Testis (tissue), 3 donors: ENCODE results near the gene SPIB. TPM values are rescaled to one million over a fixed set of nuclear protein-coding genes. Genes with fewer than 3 reads are reported as not detected.

ENCODE experiments used
- DNase-seq: peaks from one replicate; pipeline ENCODE4 v3.0.0-alpha.2; 2019
- H3K27ac ChIP-seq, 2 donors: fragments of 200-600 bp; sonication (generic); one replicate each; pipeline ENCODE4 v1.5.1; 2019
- H3K27me3 ChIP-seq: fragments of 200-600 bp; sonication (generic); one replicate; pipeline ENCODE4 v1.5.1; 2019
- H3K36me3 ChIP-seq: fragments of 200-600 bp; sonication (generic); one replicate; pipeline ENCODE4 v1.5.1; 2017; ENCODE audit warnings: low read depth; ENCODE audit errors: missing control alignments
- H3K4me1 ChIP-seq: fragments of 200-600 bp; sonication (generic); one replicate; pipeline ENCODE4 v1.5.1; 2019
- H3K4me3 ChIP-seq, 2 donors: fragments of 200-600 bp; sonication (generic); one replicate each; pipeline ENCODE4 v1.5.1; 2017 to 2019
- H3K9me3 ChIP-seq: fragments of 200-600 bp; sonication (generic); one replicate; pipeline ENCODE4 v1.5.1; 2017
- POLR2A ChIP-seq: fragments of 450-650 bp; IDR thresholded peaks from one replicate; pipeline ENCODE4 v1.6.1; 2017; ENCODE audit warnings: antibody characterized with exemption, mild to moderate bottlenecking, moderate library complexity
- WGBS, 2 donors: methylation state at CpG; one replicate each; pipeline ENCODE4 v1.1.5; 2018; 5-methylcytosine and 5-hydroxymethylcytosine counted together
- intact Hi-C: fragments of 100-400 bp; cut with DNase I; formaldehyde crosslinking; loops from one replicate; pipeline ENCODE4 v1.15.1; 2023; ENCODE audit warnings: low total_unique reads
- polyA plus RNA-seq: library from polyadenylated mRNA; stranded (reverse); fragments of 350-450 nt; fragmentation: Illumina TruSeq; extraction: RNeasy Lipid Tissue Mini Kit (QIAGEN cat#74804); gene quantifications from one replicate; pipeline ENCODE4 v1.2.3, GENCODE V29; 2014; ENCODE audit warnings: low read depth, low replicate concordance; ENCODE audit not compliant: insufficient read depth
- total RNA-seq, 2 donors: library from RNA; depleted of rRNA; stranded (reverse); fragments of >200 nt; gene quantifications; one replicate each; pipeline ENCODE4 v1.2.3, GENCODE V29; 2016
- TF ChIP-seq, protein P1 (sequence below), 3 experiments: fragments of 450-650 bp in 2 of 3; fragments of 200-600 bp in 1 of 3; sonication (generic) in 1 of 3; IDR thresholded peaks; one replicate each; pipeline ENCODE4 v1.5.1; 2016 to 2019; ENCODE audit warnings: antibody characterized with exemption in 3 of 3, mild to moderate bottlenecking in 2 of 3, moderate library complexity in 1 of 3

SPIB gene
- total and polyA plus RNA-seq, 3 donors from 2014 or later, result 0.24 to 1.6 (median 1.1) TPM

DNA sequence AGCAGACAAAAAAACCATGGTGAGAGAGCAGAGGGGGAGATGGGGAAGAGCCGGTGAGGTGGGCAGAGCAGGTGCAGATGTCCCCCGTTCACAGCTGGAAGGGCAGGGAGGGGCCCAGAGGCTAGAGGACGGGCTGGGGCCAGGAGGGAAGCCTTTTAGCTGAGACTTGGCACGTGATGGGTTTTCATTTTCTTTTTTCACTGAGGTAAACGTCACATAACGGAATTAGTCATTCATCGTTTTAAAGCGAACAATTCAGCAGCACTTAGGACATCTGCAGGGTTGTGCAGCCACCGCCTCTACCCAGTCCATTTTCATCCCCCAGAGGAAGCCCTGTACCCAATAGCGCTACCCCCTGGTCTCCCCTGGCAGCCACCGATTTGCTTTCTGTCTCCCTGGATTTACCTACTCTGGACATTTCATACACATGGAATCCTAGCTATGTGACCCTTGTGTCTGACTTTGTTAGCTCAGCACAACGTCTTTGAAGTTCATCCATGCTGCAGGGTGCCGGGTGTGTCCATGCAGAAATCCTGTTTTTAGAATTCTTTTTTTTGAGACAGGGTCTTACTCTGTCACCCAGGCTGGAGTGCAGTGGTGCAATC is 41.5 kb downstream of the SPIB start:
- TF ChIP-seq, protein P1, sequence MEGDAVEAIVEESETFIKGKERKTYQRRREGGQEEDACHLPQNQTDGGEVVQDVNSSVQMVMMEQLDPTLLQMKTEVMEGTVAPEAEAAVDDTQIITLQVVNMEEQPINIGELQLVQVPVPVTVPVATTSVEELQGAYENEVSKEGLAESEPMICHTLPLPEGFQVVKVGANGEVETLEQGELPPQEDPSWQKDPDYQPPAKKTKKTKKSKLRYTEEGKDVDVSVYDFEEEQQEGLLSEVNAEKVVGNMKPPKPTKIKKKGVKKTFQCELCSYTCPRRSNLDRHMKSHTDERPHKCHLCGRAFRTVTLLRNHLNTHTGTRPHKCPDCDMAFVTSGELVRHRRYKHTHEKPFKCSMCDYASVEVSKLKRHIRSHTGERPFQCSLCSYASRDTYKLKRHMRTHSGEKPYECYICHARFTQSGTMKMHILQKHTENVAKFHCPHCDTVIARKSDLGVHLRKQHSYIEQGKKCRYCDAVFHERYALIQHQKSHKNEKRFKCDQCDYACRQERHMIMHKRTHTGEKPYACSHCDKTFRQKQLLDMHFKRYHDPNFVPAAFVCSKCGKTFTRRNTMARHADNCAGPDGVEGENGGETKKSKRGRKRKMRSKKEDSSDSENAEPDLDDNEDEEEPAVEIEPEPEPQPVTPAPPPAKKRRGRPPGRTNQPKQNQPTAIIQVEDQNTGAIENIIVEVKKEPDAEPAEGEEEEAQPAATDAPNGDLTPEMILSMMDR (IDR thresholded peaks at IDR 0.05), result no peak
- TF ChIP-seq POLR2A, result no peak
- Histone ChIP-seq H3K4me3 (no peak overlapping the region), H3K27ac (no peak overlapping the region), H3K36me3 (no peaks in the 10 kb centered on the region), H3K4me1 (no peaks in the 10 kb centered on the region), H3K9me3 (no peaks in the 10 kb centered on the region), H3K27me3 (no peaks in the 10 kb centered on the region)
- no peak for DNase-seq
- intact Hi-C loops, result loop anchor here (5.0 kb wide), 1 partner anchor 93 kb away; the partner anchor contains the start of gene NAPSA
- WGBS, 2 donors, result 37 to 54% methylated on average over 13 of the region's 13 CpGs

DNA sequence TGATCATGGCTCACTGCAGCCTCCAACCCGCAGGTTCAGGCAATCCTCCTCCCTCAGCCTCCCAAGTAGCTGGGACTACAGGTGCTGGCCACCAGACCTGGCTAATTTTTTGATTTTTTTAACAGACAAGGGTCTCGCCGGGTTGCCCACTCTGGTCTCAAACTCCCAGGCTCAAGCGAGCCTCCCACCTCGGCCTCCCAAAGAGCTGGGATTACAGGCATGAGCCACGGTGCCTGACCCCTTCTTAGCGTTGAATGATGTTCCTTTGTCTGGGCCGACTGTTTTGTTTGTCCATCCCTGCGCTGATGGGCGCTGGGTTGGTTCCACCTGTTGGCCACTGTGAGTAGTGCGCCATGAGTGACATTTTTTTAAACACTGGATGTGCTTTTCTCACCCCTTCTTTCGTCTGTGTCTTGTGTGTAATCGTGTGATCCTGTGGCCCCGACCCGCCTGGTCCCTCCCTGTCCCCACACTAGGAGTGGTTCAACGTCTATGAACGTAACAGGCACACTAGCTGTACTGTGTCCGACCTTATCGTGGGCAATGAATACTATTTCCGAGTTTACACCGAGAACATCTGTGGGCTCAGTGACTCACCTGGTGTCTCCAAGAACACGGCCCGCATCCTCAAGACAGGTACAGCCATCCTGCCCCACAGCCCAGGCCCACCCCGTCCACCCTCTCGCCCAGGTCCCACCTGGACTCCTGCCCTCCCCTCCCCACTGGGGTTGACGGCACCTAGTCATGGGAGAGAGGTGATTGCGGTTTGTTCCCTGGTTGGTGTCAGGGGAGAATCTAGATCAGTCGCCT is 42.5 kb downstream of the SPIB start:
- TF ChIP-seq POLR2A, result no peak
- TF ChIP-seq, protein P1 (IDR thresholded peaks at IDR 0.05), result peak; percentile 66 to 88 (median 88)
- Histone ChIP-seq H3K27ac (no peak overlapping the region), H3K4me3 (no peak overlapping the region), H3K27me3 (no peaks in the 10 kb centered on the region), H3K36me3 (no peaks in the 10 kb centered on the region), H3K9me3 (no peaks in the 10 kb centered on the region), H3K4me1 (no peaks in the 10 kb centered on the region)
- DNase-seq, result peak; percentile 73
- intact Hi-C loops, result loop anchor here (5.0 kb wide), 1 partner anchor 94 kb away; the partner anchor contains the start of gene NAPSA
- WGBS, 2 donors, result 49 to 60% methylated on average over 26 to 28 of the region's 28 CpGs

- intact Hi-C loops, result loop anchor here (5.0 kb wide), 1 partner anchor 96 kb away; the partner anchor contains the start of gene NAPSA
- 77 to 78% methylated on average over 7 of the region's 7 CpGs for WGBS, 2 donors
- TF ChIP-seq, protein P1 (IDR thresholded peaks at IDR 0.05), result no peak
- no peak for TF ChIP-seq POLR2A
These were observed 44.2 kb downstream of the SPIB start for GRCh38 chr19:50462970-50463369.

GRCh38 chr19:50464348-50464747 is 45.6 kb downstream of the SPIB start:
- H3K9me3 ChIP-seq, result no peaks in the 10 kb centered on the region
- WGBS, 2 donors, result 82 to 86% methylated on average over 19 of the region's 19 CpGs
- no peaks in the 10 kb centered on the region for H3K27me3 ChIP-seq
- DNase-seq, result no peak
- H3K4me3 ChIP-seq, result no peak overlapping the region
- TF ChIP-seq, protein P1 (IDR thresholded peaks at IDR 0.05), result no peak
- TF ChIP-seq POLR2A, result no peak
- H3K36me3 ChIP-seq, result no peaks in the 10 kb centered on the region
- H3K4me1 ChIP-seq, result no peaks in the 10 kb centered on the region
- H3K27ac ChIP-seq, result no peak overlapping the region
- intact Hi-C loops, result loop anchor here (5.0 kb wide), 1 partner anchor 97 kb away; the partner anchor contains the start of gene NAPSA

More at GRCh38 chr19:50462970-50463369, 44.2 kb downstream of the SPIB start:
- Histone ChIP-seq H3K9me3 (no peaks in the 10 kb centered on the region), H3K4me1 (no peaks in the 10 kb centered on the region), H3K27me3 (no peaks in the 10 kb centered on the region), H3K4me3 (no peak overlapping the region), H3K36me3 (no peaks in the 10 kb centered on the region), H3K27ac (no peak overlapping the region)
- no peak for DNase-seq
